ENCODE data around the gene AMN. TPM values are rescaled to one million over a fixed set of nuclear protein-coding genes. Genes with fewer than 3 reads are reported as not detected.
A peak's percentile ranks its signal among the peaks of the same experiment; 100 is the strongest.
"Not testable (repeated sequence)": the region's sequence is repeated elsewhere in the genome, so short reads cannot be mapped to it uniquely, and the experiment has no call there.

The AMN gene
- polyA plus RNA-seq, 4 donors = 71.0 to 467 (median 402) TPM

DNA sequence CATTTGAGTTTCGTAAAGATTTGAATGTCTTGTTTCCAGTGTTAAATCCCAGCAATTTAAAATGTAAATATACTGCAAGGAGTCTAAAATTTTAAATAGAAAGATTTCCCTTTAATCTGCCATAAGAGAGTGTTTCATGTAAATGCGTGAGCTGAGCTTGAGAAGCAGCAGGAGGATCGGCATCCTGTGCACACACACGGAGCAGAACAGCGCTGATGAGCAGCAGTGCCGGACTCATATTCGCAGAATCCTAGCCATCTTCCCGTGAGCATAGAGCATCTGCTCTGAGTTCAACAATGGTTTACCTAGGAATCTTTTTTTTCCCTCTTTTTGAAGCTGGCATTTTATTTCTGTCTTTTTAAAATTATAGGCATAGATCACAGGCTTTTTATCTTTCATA lies 29.8 kb upstream of the AMN start:
- H3K36me3 ChIP-seq (ENCODE audit: control insufficient read depth in 3 of 3, insufficient read depth in 2 of 3, low read depth in 1 of 3, low read length in 3 of 3) = peaks cover 8 to 47% (median 10%) of the 10 kb centered on the region in 3 donors
- no peaks in the 10 kb centered on the region for H3K27me3 ChIP-seq (ENCODE audit: control insufficient read depth in 3 of 3, insufficient read depth in 3 of 3, low read length in 3 of 3)
- peaks cover 0 to 7% (median 5%) of the 10 kb centered on the region in 3 donors for H3K4me1 ChIP-seq (ENCODE audit: control insufficient read depth in 3 of 3, insufficient read depth in 2 of 3, low read depth in 1 of 3, low read length in 2 of 3)
- H3K9me3 ChIP-seq (ENCODE audit: control insufficient read depth in 2 of 2, insufficient read depth in 1 of 2, low read depth in 1 of 2, low read length in 1 of 2) = no peaks in the 10 kb centered on the region
- WGBS, 3 donors = 95 to 98% (median 95%) methylated on average over 8 of the region's 8 CpGs
- no peak overlapping the region for H3K4me3 ChIP-seq (ENCODE audit: low read depth in 1 of 3, low read length in 3 of 3)
- DNase-seq = no peak
- no peak for FAIRE-seq
- H3K27ac ChIP-seq (ENCODE audit: low read depth in 1 of 3, low read length in 2 of 3) = no peak overlapping the region

GRCh38 chr14:102893452-102893851 lies 29.0 kb upstream of the AMN start:
- FAIRE-seq = no peak
- Histone ChIP-seq H3K27ac (ENCODE audit: low read depth in 1 of 3, low read length in 2 of 3) (peak overlapping the region in 1 of 3 donors; percentile 30), H3K36me3 (ENCODE audit: control insufficient read depth in 3 of 3, insufficient read depth in 2 of 3, low read depth in 1 of 3, low read length in 3 of 3) (peaks cover 8 to 47% (median 8%) of the 10 kb centered on the region in 3 donors), H3K9me3 (ENCODE audit: control insufficient read depth in 2 of 2, insufficient read depth in 1 of 2, low read depth in 1 of 2, low read length in 1 of 2) (no peaks in the 10 kb centered on the region), H3K27me3 (ENCODE audit: control insufficient read depth in 3 of 3, insufficient read depth in 3 of 3, low read length in 3 of 3) (no peaks in the 10 kb centered on the region), H3K4me3 (ENCODE audit: low read depth in 1 of 3, low read length in 3 of 3) (no peak overlapping the region), H3K4me1 (ENCODE audit: control insufficient read depth in 3 of 3, insufficient read depth in 2 of 3, low read depth in 1 of 3, low read length in 2 of 3) (peaks cover 0 to 2% (median under 1%) of the 10 kb centered on the region in 3 donors)
- WGBS, 3 donors = 54 to 65% (median 56%) methylated on average over 9 of the region's 9 CpGs
- peak; percentile 58 to 64 for DNase-seq

- H3K27me3 ChIP-seq (ENCODE audit: control insufficient read depth in 3 of 3, insufficient read depth in 3 of 3, low read length in 3 of 3); H3K9me3 ChIP-seq (ENCODE audit: control insufficient read depth in 2 of 2, insufficient read depth in 1 of 2, low read depth in 1 of 2, low read length in 1 of 2); DNase-seq; H3K4me1 ChIP-seq (ENCODE audit: control insufficient read depth in 3 of 3, insufficient read depth in 2 of 3, low read depth in 1 of 3, low read length in 2 of 3); FAIRE-seq; H3K4me3 ChIP-seq (ENCODE audit: low read depth in 1 of 3, low read length in 3 of 3); H3K27ac ChIP-seq (ENCODE audit: low read depth in 1 of 3, low read length in 2 of 3): not testable (repeated sequence)
- peaks cover 2 to 58% (median 5%) of the 10 kb centered on the region in 3 donors for H3K36me3 ChIP-seq (ENCODE audit: control insufficient read depth in 3 of 3, insufficient read depth in 2 of 3, low read depth in 1 of 3, low read length in 3 of 3)
Observed at GRCh38 chr14:102896735-102897134, 25.7 kb upstream of the AMN start.

GRCh38 chr14:102897299-102898027 lies 25.0 kb upstream of the AMN start:
- no peak overlapping the region for H3K4me3 ChIP-seq (ENCODE audit: low read depth in 1 of 3, low read length in 3 of 3)
- no peaks in the 10 kb centered on the region for H3K9me3 ChIP-seq (ENCODE audit: control insufficient read depth in 2 of 2, insufficient read depth in 1 of 2, low read depth in 1 of 2, low read length in 1 of 2)
- H3K27ac ChIP-seq (ENCODE audit: low read depth in 1 of 3, low read length in 2 of 3) = no peak overlapping the region
- H3K36me3 ChIP-seq (ENCODE audit: control insufficient read depth in 3 of 3, insufficient read depth in 2 of 3, low read depth in 1 of 3, low read length in 3 of 3) = peaks cover 2 to 65% (median 5%) of the 10 kb centered on the region in 3 donors
- WGBS, 3 donors = 93 to 94% (median 93%) methylated on average over 14 of the region's 14 CpGs
- DNase-seq = no peak
- FAIRE-seq = no peak
- H3K27me3 ChIP-seq (ENCODE audit: control insufficient read depth in 3 of 3, insufficient read depth in 3 of 3, low read length in 3 of 3) = no peaks in the 10 kb centered on the region
- H3K4me1 ChIP-seq (ENCODE audit: control insufficient read depth in 3 of 3, insufficient read depth in 2 of 3, low read depth in 1 of 3, low read length in 2 of 3) = peaks cover 0 to 2% (median 0%) of the 10 kb centered on the region in 3 donors

- no peak overlapping the region for H3K4me3 ChIP-seq (ENCODE audit: low read depth in 1 of 3, low read length in 3 of 3)
- H3K4me1 ChIP-seq (ENCODE audit: control insufficient read depth in 3 of 3, insufficient read depth in 2 of 3, low read depth in 1 of 3, low read length in 2 of 3) = peaks cover 0 to 2% (median 0%) of the 10 kb centered on the region in 3 donors
- no peak overlapping the region for H3K27ac ChIP-seq (ENCODE audit: low read depth in 1 of 3, low read length in 2 of 3)
- H3K36me3 ChIP-seq (ENCODE audit: control insufficient read depth in 3 of 3, insufficient read depth in 2 of 3, low read depth in 1 of 3, low read length in 3 of 3) = peaks cover 2 to 68% (median 5%) of the 10 kb centered on the region in 3 donors
- no peaks in the 10 kb centered on the region for H3K27me3 ChIP-seq (ENCODE audit: control insufficient read depth in 3 of 3, insufficient read depth in 3 of 3, low read length in 3 of 3)
- 78 to 96% (median 93%) methylated on average over 6 of the region's 6 CpGs for WGBS, 3 donors
- DNase-seq = no peak
- FAIRE-seq = no peak
- H3K9me3 ChIP-seq (ENCODE audit: control insufficient read depth in 2 of 2, insufficient read depth in 1 of 2, low read depth in 1 of 2, low read length in 1 of 2) = no peaks in the 10 kb centered on the region
Observed at GRCh38 chr14:102898298-102898697, 24.2 kb upstream of the AMN start.

DNA sequence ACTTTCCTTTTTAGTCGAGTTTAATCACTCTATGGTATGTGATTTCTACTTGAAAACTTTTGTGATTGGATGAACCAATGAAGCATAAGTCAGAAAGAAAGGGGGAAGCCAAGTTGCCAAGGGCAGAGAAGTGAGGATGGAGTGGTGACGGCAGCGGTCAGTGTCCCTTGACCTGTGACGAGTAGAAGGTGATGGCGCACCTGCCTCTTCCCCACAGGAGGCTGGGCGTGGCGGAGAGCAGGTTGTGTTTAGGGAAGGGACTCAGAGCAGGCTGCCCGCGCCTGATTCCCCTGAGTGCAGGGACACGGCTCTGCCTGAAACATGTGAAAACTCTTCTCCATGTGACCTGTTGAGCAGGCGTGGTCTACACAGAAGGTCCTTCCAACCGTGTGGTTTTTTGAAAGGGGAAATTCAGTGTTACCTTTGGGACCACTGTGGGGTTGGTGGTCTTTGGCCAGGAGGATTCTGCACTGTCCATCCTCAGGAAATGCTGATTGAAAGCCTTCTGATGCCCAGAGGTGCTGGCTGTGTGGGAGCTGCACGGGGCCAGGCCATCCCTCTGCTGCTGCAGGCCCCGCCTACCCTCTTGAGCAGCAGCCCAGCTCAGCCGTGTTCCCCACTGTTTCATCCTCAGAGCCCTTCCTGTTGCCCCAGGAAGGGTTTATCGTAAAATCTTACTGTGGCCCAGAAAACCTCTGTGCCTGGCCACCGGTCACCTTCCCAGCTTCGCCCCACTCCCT lies 23.5 kb upstream of the AMN start:
- no peak for FAIRE-seq
- 83 to 90% (median 83%) methylated on average over 18 of the region's 18 CpGs for WGBS, 3 donors
- Histone ChIP-seq H3K27ac (ENCODE audit: low read depth in 1 of 3, low read length in 2 of 3) (no peak overlapping the region), H3K9me3 (ENCODE audit: control insufficient read depth in 2 of 2, insufficient read depth in 1 of 2, low read depth in 1 of 2, low read length in 1 of 2) (no peaks in the 10 kb centered on the region), H3K27me3 (ENCODE audit: control insufficient read depth in 3 of 3, insufficient read depth in 3 of 3, low read length in 3 of 3) (no peaks in the 10 kb centered on the region), H3K4me3 (ENCODE audit: low read depth in 1 of 3, low read length in 3 of 3) (no peak overlapping the region), H3K36me3 (ENCODE audit: control insufficient read depth in 3 of 3, insufficient read depth in 2 of 3, low read depth in 1 of 3, low read length in 3 of 3) (peaks cover 2 to 71% (median 9%) of the 10 kb centered on the region in 3 donors), H3K4me1 (ENCODE audit: control insufficient read depth in 3 of 3, insufficient read depth in 2 of 3, low read depth in 1 of 3, low read length in 2 of 3) (no peaks in the 10 kb centered on the region)
- DNase-seq = no peak

GRCh38 chr14:102899516-102899900 lies 23.0 kb upstream of the AMN start:
- DNase-seq (no peak), FAIRE-seq (no peak)
- Histone ChIP-seq H3K9me3 (ENCODE audit: control insufficient read depth in 2 of 2, insufficient read depth in 1 of 2, low read depth in 1 of 2, low read length in 1 of 2) (no peaks in the 10 kb centered on the region), H3K4me1 (ENCODE audit: control insufficient read depth in 3 of 3, insufficient read depth in 2 of 3, low read depth in 1 of 3, low read length in 2 of 3) (no peaks in the 10 kb centered on the region), H3K4me3 (ENCODE audit: low read depth in 1 of 3, low read length in 3 of 3) (no peak overlapping the region), H3K27ac (ENCODE audit: low read depth in 1 of 3, low read length in 2 of 3) (no peak overlapping the region), H3K27me3 (ENCODE audit: control insufficient read depth in 3 of 3, insufficient read depth in 3 of 3, low read length in 3 of 3) (no peaks in the 10 kb centered on the region), H3K36me3 (ENCODE audit: control insufficient read depth in 3 of 3, insufficient read depth in 2 of 3, low read depth in 1 of 3, low read length in 3 of 3) (peaks cover 2 to 74% (median 12%) of the 10 kb centered on the region in 3 donors)
- WGBS, 3 donors = 94 to 99% (median 97%) methylated on average over 8 of the region's 8 CpGs

DNA sequence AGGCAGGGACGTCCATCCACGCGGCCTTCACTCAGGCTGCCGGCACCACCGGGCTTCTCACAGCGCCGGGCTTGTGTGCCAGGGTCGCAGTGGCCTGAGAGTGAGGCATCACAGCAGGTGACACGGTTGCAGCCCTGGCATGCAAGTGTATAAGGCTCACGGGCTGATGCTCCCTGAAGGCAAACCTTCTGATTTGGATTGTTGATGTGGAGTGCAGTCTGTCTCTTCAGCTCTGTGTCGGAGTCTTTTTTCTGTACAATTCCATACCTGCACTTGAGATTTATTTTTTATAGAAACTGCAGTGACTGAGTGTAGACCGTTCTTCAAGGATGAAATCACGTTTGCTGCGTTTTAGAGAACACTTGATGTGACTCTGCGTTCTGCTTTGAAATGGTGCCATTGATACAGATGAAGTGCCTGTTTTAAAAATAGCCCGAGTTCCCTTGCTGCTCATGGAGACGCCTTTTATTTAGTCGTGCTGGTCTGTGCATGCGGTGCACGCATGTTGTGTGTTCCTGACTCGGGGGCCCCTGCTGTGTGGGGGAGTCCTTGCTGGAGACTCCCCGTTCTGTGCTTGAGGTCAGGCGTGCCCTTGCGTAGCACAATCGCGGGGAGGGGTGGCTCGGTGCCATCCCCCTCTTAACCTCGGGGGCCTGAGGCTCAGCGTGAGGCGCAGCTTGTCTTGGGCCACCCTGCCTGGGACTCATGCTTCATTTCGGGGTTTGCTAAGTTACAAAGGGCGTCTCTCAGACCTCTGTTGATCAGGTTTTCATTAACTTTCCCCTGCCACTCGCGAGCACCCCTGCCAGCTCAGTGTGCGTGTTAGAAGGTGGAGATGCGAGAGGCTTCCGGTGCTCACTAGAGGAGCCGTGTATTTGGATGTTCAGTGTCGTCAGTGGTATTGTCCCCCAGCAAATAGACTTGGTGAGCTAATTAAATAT lies 21.6 kb upstream of the AMN start:
- Histone ChIP-seq H3K27me3 (ENCODE audit: control insufficient read depth in 3 of 3, insufficient read depth in 3 of 3, low read length in 3 of 3) (no peaks in the 10 kb centered on the region), H3K27ac (ENCODE audit: low read depth in 1 of 3, low read length in 2 of 3) (peak overlapping the region in 2 of 3 donors; percentile 6 to 61), H3K36me3 (ENCODE audit: control insufficient read depth in 3 of 3, insufficient read depth in 2 of 3, low read depth in 1 of 3, low read length in 3 of 3) (peaks cover 6 to 71% (median 12%) of the 10 kb centered on the region in 3 donors), H3K4me3 (ENCODE audit: low read depth in 1 of 3, low read length in 3 of 3) (no peak overlapping the region), H3K9me3 (ENCODE audit: control insufficient read depth in 2 of 2, insufficient read depth in 1 of 2, low read depth in 1 of 2, low read length in 1 of 2) (no peaks in the 10 kb centered on the region), H3K4me1 (ENCODE audit: control insufficient read depth in 3 of 3, insufficient read depth in 2 of 3, low read depth in 1 of 3, low read length in 2 of 3) (no peaks in the 10 kb centered on the region)
- 74 to 91% (median 86%) methylated on average over 39 of the region's 39 CpGs for WGBS, 3 donors
- no peak for DNase-seq
- FAIRE-seq = no peak
